ENCODE results near the gene ZNRF1.

- TF ChIP-seq CTCF (IDR thresholded peaks at IDR 0.05; ENCODE audit: low read depth, low read length, missing input control) (no peak), GABPA (IDR thresholded peaks at IDR 0.05 in 1 of 2, conservative IDR thresholded peaks at IDR 0.05 in 1 of 2) (no peak), JUND (IDR thresholded peaks at IDR 0.05) (peak; percentile 21 to 35), MAX (IDR thresholded peaks at IDR 0.05) (peak; percentile 52), TAF1 (conservative IDR thresholded peaks at IDR 0.05) (peak; percentile 97), REST (IDR thresholded peaks at IDR 0.05) (peak; percentile 92), RAD21 (IDR thresholded peaks at IDR 0.05) (peak; percentile 39 to 57), ATF3 (IDR thresholded peaks at IDR 0.05) (peak; percentile 50), ZBTB33 (IDR thresholded peaks at IDR 0.05) (peak; percentile 19)
Observed at GRCh38 chr16:75116081-75116910, 117.5 kb downstream of the ZNRF1 start, which contains the start of gene LDHD.
